GM12873 (cell line): Measurements from ENCODE around the gene ATP5ME.

Experiments
- TF ChIP-seq, protein P1 (sequence below): IDR thresholded peaks from 2 replicates; pipeline ENCODE4 v1.5.1; 2012; ENCODE audit warnings: low read depth, mild to moderate bottlenecking, moderate library complexity, low read length, control low read depth; ENCODE audit not compliant: insufficient read depth; ENCODE audit errors: missing control alignments

ATP5ME gene

DNA sequence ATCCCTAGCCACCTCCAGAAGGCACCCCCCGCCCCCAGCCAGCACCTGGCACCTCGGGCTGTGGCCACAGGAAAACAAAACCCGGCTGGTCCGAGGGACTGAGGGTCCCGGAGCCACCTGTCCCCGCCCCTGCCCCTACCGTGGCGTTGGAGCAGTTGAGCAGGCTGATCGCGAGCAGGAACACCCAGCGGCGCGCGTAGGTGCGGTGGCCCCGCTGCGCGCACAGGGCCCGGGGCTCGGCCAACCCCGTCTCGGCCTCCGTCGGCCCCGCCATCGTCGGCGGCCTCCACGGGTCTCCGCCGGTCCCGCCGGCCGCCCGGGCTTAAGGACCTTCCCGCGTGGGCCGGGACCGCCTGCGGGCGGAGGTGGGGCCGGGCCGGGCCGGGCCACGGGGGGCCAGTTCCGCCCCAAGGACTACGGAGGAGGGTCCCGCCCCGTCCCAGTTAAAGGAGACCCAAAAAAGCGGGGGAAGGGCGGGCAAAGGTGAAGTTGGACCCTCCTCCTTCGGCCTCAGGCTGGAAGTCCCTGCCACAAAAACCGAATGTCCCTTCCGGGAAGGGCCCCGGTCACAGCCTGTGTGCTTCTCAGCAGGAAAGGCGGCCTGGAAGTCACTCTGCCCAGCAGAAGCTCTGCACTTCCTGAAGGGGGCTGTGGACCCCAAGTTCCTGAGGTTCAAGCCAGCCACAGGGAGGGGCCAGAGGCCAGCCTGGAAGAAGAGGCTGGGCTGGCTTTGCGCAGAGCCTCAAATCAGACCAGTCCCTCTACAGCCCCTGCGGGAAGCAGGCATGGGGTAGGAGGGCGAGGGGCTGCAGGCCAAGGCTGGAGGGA is 15.0 kb upstream of the ATP5ME start, which contains the start of gene SLC49A3:
Gene SLC49A3 (minus strand): TSS at position 298 of the 828 bp plus-strand sequence. CDS start 24 bp downstream, at position 274.
- TF ChIP-seq, protein P1, sequence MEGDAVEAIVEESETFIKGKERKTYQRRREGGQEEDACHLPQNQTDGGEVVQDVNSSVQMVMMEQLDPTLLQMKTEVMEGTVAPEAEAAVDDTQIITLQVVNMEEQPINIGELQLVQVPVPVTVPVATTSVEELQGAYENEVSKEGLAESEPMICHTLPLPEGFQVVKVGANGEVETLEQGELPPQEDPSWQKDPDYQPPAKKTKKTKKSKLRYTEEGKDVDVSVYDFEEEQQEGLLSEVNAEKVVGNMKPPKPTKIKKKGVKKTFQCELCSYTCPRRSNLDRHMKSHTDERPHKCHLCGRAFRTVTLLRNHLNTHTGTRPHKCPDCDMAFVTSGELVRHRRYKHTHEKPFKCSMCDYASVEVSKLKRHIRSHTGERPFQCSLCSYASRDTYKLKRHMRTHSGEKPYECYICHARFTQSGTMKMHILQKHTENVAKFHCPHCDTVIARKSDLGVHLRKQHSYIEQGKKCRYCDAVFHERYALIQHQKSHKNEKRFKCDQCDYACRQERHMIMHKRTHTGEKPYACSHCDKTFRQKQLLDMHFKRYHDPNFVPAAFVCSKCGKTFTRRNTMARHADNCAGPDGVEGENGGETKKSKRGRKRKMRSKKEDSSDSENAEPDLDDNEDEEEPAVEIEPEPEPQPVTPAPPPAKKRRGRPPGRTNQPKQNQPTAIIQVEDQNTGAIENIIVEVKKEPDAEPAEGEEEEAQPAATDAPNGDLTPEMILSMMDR, result no peak

DNA sequence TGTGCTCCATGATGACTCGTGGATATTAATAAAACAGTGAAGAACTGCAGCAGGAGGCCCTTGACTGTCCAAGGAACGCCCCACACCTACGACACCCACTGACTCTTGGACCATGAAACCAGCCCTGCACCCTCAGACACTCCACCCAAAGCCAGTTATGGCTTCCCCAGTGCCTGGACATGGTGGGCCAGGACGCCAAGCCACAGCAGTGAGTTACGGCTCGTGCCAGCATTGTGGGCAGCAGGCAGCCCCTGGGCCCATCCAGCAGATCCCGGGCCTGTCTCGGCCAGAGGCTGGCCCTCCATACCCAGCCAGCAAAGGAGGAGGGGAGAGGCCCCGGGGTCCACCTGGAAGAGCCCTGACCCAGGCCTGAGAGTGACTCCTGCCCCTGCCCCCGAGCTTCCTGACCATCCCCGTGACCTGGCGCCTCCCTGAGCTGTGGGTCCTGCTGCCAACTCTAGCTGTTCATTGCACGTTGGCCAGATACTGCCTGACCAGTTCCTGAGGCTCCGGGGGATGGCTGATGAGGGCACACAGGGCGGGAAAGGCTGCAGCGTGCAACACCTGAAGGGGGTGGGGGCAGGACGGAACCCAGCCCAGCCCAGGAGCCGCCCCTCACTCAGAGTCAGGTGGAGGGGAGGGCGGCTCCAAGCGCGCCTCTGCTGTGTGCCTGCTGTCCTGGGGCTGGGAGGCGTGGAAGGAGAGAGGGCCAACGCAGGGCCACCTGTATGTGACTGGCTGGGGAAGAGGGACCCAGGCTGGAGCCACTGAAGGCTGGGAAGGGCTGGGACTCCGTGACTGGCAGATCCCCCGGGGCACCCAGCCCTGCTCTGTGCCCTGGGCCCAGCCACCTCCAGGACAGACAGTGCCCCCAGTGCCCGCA is 14.1 kb upstream of the ATP5ME start:
- TF ChIP-seq, protein P1, result no peak

DNA sequence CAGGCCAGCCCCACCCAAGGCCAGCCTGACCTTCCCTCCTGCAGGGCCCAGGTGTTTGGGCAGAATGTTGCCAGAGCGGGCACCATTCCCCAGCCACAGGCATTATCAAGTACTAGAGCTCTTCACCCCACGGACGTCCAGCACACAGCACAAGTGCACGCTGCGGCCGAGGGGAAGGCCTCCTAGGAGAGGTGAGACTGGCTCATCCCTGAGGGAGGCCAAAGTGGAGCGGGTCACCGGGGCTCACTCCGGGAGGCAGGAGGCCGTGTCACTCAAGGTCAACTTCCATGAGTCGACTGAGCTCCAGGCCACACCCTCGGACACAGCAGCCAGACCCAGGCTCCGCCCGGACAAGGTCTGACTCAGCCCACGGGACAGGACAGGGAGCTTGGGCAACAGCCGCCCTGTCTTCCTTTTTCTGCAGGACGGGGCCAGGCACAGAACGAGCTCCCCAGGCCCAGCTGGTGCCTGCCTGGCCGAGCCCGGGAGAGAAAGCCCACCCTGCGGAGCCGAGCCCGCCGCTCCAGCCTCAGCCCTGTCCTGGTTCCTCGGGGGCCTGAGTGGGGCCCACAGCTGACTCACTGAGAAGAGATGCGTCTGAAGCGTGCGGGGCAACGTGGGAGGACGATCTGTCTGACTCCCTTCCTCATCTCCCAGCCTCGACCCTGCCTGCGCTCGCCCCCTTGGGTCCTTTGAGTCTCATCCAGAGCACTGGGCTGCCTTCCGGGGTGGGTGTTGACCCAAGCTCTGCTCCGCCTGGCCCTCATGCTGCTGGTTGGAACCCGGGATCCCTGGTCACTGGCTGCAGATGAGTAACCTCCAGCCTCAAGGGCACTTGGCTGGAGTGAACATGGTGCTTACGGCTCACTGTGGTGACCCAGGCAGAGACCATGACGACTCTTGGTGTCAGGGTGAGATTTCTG is 13.2 kb upstream of the ATP5ME start:
- TF ChIP-seq, protein P1, result no peak

DNA sequence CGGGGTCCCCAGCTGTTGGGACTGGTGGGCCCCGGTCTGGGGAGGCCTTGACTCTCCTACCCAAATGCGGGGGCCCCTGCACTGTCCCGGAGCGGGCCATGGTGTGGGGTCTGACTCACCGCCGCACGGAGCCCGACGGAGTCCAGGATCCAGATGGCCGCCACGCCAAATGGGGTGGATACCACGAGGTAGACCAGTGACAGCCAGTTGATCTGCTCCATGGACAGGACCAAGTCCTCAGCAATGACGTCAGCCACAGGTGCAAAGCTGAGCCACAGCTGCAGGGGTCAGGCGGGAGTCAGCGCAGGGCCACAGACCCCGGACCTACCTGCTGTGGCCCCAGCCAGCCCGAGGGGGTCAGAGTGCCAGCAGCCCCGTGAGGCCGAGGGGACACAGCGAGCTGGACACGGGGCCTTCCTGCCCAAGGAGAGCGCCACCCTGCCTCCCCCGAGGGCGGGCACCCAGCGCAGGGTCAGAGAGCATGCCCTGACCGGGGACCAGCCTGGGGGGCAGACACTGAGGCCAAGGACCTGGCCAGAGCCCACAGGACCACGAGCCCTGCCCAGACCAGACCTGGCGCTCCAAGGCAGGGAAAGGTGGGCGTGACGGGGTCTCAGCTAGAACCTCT is 12.5 kb upstream of the ATP5ME start:
- TF ChIP-seq, protein P1, result no peak

DNA sequence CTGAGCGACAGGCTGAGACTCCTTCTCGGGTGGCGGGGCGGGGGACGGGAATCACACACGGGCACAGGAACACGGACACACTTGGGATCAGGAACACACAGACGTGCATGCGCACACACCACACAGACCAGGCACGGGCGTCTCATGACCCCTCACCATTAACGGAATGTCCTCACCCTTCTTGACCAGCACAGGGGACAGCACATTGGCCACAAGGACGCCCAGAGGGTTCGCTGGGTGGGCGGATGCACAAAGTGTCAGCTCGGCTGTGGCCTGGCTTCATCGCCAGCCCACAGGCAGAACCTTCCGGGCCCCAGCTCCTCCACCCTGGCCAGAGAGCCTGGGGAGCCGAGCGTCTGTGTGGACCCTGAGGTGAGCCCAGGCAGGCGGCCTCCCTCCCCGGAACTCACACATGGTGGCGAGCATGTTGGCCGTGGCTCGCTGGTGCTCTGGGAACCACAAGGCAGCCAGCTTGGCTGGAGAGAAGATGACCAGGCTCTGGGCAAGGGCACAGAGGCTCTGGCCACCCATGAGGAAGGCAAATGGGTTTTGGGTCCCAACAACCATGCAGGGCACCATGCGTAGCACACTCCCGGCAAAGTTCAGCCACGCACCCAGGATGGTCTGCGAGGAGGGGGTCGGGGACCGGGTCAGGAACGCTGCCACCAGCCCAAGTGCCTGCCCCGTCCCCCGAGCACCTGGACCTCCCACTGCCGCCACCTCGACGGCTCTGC is 11.8 kb upstream of the ATP5ME start:
- TF ChIP-seq, protein P1, result no peak

DNA sequence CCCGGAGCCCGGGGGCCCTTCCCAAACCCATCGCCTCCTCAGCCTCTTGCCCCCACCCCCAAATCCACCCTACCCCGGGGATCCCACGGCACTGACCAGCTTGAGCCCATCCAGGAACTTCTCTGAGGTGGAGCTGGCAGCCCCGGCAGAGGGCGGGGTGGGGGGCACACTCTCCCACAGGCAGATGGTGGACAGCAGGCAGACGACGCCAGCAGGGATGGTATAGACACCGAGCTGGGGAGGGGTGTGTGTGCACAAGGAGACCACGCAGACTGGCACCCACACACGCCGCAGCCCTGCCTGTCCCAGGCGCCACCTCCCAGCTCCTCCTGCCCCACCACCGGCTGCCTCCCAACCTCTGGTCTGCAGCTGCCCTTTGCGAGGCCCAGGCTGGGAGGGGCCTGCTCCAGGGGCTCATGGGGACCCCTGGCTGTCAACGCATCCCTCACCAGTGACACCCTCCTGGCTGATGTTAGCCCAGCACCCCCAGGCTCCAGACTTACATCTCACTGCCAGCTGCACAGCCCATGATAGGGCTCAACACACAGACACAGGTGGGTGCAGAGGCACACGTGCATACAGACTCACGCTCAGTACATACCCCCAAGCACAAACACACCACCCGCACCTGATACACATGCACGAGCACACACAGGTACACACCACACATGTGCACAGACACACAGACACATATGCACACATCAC is 10.7 kb upstream of the ATP5ME start:
- TF ChIP-seq, protein P1, result no peak
